Lower leg skin (tissue), 3 donors: Measurements from ENCODE around the gene SLC13A3.

Experiments used
- POLR2A ChIP-seq, 2 donors: fragments of 450-650 bp; IDR thresholded peaks; one replicate each; pipeline ENCODE4 v1.6.1; 2016 to 2017; ENCODE audit warnings: antibody characterized with exemption in 2 of 2, mild to moderate bottlenecking in 1 of 2, moderate library complexity in 1 of 2
- TF ChIP-seq, protein P1 (sequence below), 3 donors: fragments of 450-650 bp; IDR thresholded peaks; one replicate each; pipeline ENCODE4 v1.5.1; 2016; ENCODE audit warnings: antibody characterized with exemption in 3 of 3, mild to moderate bottlenecking in 3 of 3, moderate library complexity in 2 of 3

DNA sequence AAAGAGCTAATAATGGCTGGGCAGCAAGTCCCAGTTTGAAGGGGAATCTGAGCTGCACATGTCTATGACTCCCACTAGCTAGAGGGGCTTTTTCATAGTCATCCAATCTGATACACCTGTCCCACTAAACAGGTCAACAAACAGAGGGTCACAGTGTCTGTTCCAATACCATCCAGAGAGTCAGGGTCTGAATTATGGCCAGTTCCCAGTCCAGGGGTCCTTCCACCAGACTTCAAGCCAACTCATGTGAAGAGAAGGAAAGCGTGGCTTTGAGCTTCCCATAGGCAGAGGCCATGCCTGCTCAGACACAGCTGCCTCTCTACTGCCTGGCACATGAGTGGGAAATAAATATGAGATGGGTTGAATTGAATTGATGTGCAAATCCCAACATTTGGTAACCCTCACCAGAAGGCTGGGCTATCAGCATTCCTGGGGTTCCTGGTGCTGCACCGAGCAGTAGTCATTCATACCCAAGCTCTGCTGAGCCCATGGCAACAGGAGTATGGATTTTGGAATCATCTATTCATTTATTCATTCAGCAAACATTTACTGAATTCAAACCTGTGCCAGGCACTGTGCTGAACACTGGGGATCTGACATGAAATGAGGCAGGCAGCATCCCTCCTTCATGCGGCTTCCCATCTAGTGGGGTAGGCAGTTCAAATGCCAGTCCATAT lies 20.7 kb upstream of the SLC13A3 start:
- TF ChIP-seq, protein P1, sequence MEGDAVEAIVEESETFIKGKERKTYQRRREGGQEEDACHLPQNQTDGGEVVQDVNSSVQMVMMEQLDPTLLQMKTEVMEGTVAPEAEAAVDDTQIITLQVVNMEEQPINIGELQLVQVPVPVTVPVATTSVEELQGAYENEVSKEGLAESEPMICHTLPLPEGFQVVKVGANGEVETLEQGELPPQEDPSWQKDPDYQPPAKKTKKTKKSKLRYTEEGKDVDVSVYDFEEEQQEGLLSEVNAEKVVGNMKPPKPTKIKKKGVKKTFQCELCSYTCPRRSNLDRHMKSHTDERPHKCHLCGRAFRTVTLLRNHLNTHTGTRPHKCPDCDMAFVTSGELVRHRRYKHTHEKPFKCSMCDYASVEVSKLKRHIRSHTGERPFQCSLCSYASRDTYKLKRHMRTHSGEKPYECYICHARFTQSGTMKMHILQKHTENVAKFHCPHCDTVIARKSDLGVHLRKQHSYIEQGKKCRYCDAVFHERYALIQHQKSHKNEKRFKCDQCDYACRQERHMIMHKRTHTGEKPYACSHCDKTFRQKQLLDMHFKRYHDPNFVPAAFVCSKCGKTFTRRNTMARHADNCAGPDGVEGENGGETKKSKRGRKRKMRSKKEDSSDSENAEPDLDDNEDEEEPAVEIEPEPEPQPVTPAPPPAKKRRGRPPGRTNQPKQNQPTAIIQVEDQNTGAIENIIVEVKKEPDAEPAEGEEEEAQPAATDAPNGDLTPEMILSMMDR (IDR thresholded peaks at IDR 0.05), result no peak
- no peak for TF ChIP-seq POLR2A (IDR thresholded peaks at IDR 0.05)
